Keratinocyte (primary cell): ENCODE results near the gene NCKAP1. TPM values are rescaled to one million over a fixed set of nuclear protein-coding genes. Genes with fewer than 3 reads are reported as not detected.
A peak's percentile ranks its signal among the peaks of the same experiment; 100 is the strongest.

Experiments used
- DNase-seq: peaks from one replicate; pipeline ENCODE4 v3.0.0-alpha.2; 2011; ENCODE audit warnings: low read depth, missing footprints, low spot score
- FAIRE-seq: peaks from 2 replicates; lab custom pipeline; 2011; peaks lifted over from hg19 to GRCh38; lab: Jason Lieb, UNC
- H2AFZ ChIP-seq: 2 replicates; pipeline ENCODE4 v1.6.0; 2012; ENCODE audit warnings: low read length, control low read depth, inconsistent platforms; ENCODE audit not compliant: control insufficient read depth
- H3K27ac ChIP-seq: 2 replicates; pipeline ENCODE4 v1.5.1; 2011; ENCODE audit warnings: low read length; ENCODE audit not compliant: control insufficient read depth, insufficient read depth
- H3K27me3 ChIP-seq: 3 replicates; pipeline ENCODE4 v1.6.0; 2011; ENCODE audit warnings: low read length; ENCODE audit not compliant: control insufficient read depth, insufficient read depth; ENCODE audit errors: extremely low read depth
- H3K36me3 ChIP-seq, 2 experiments: 2 replicates in 1 of 2; 3 replicates in 1 of 2; pipeline ENCODE4 v1.5.1; 2011; ENCODE audit warnings: low read length in 2 of 2, mild to moderate bottlenecking in 1 of 2; ENCODE audit not compliant: control insufficient read depth in 2 of 2, insufficient read depth in 2 of 2; ENCODE audit errors: extremely low read depth in 1 of 2
- H3K4me1 ChIP-seq: 3 replicates; pipeline ENCODE4 v1.5.1; 2011; ENCODE audit warnings: low read length; ENCODE audit not compliant: control insufficient read depth, insufficient read depth; ENCODE audit errors: extremely low read depth
- H3K4me2 ChIP-seq: 3 replicates; pipeline ENCODE4 v1.6.0; 2011; ENCODE audit warnings: low read depth, low read length; ENCODE audit not compliant: control insufficient read depth, insufficient read depth; ENCODE audit errors: extremely low read depth
- H3K4me3 ChIP-seq, 3 experiments: fragments of 200-600 bp in 1 of 3; sonication (generic) in 1 of 3; 2 replicates in 2 of 3; 3 replicates in 1 of 3; pipeline ENCODE4 v1.5.1; 2011 to 2016; ENCODE audit warnings: low read length in 3 of 3, mild to moderate bottlenecking in 3 of 3, control low read depth in 2 of 3, inconsistent platforms in 1 of 3, low read depth in 1 of 3, mixed read lengths in 1 of 3, mixed run types in 1 of 3, moderate library complexity in 1 of 3; ENCODE audit not compliant: control insufficient read depth in 2 of 3, insufficient read depth in 2 of 3; ENCODE audit errors: extremely low read depth in 1 of 3
- H3K79me2 ChIP-seq: 2 replicates; pipeline ENCODE4 v1.6.0; 2012; ENCODE audit warnings: low read length; ENCODE audit not compliant: control insufficient read depth, insufficient read depth
- H3K9ac ChIP-seq: 3 replicates; pipeline ENCODE4 v1.6.0; 2011; ENCODE audit warnings: low read length; ENCODE audit not compliant: control insufficient read depth, insufficient read depth; ENCODE audit errors: extremely low read depth
- H3K9me1 ChIP-seq: 3 replicates; pipeline ENCODE4 v1.6.0; 2011; ENCODE audit warnings: low read length; ENCODE audit not compliant: control insufficient read depth, insufficient read depth; ENCODE audit errors: extremely low read depth
- H3K9me3 ChIP-seq: 2 replicates; pipeline ENCODE4 v1.5.1; 2012; ENCODE audit warnings: low read depth, low read length; ENCODE audit not compliant: control insufficient read depth
- H4K20me1 ChIP-seq: 3 replicates; pipeline ENCODE4 v1.6.0; 2011; ENCODE audit warnings: low read length; ENCODE audit not compliant: control insufficient read depth, insufficient read depth; ENCODE audit errors: extremely low read depth
- EZH2 ChIP-seq: IDR thresholded peaks from one replicate; pipeline ENCODE4 v1.6.1; 2012; ENCODE audit warnings: inconsistent platforms, mild to moderate bottlenecking, low read length, moderate library complexity
- dilution Hi-C: fragments of 300-500 bp; cut with MboI; formaldehyde crosslinking; loops from one replicate; pipeline ENCODE4 v1.7.0; 2020; ENCODE audit warnings: low sequenced_read_pairs; ENCODE audit not compliant: extremely low pct_ligation_motif_present
- polyA plus RNA-seq, 5 experiments: library from polyadenylated mRNA; depleted of rRNA in 3 of 5; stranded (reverse) in 3 of 5; stranded (forward) in 1 of 5; unstranded in 1 of 5; fragments of >200 nt; gene quantifications; 1 replicate in 1 of 5; 2 replicates in 3 of 5; 3 replicates in 1 of 5; pipeline versions ENCODE4 v1.2.1 to v1.2.3, GENCODE V29; 2011 to 2012; ENCODE audit warnings: missing spikeins in 2 of 5, low read depth in 1 of 5, low replicate concordance in 1 of 5
- TF ChIP-seq, protein P1 (sequence below), 3 experiments: IDR thresholded peaks in 1 of 3; conservative IDR thresholded peaks in 1 of 3; optimal IDR thresholded peaks in 1 of 3; 2 replicates in 2 of 3; 3 replicates in 1 of 3; pipeline versions ENCODE3 to v1.5.1; 2011; ENCODE audit warnings: low read length in 3 of 3, mild to moderate bottlenecking in 3 of 3, moderate library complexity in 2 of 3, control low read depth in 1 of 3, inconsistent platforms in 1 of 3; ENCODE audit not compliant: insufficient read depth in 2 of 3; ENCODE audit errors: extremely low read depth in 1 of 3

Gene NCKAP1
- polyA plus RNA-seq, 1 donor (not counting 4 experiments of a cell fraction or from before 2014, with no cell fraction given), result 207 TPM

DNA sequence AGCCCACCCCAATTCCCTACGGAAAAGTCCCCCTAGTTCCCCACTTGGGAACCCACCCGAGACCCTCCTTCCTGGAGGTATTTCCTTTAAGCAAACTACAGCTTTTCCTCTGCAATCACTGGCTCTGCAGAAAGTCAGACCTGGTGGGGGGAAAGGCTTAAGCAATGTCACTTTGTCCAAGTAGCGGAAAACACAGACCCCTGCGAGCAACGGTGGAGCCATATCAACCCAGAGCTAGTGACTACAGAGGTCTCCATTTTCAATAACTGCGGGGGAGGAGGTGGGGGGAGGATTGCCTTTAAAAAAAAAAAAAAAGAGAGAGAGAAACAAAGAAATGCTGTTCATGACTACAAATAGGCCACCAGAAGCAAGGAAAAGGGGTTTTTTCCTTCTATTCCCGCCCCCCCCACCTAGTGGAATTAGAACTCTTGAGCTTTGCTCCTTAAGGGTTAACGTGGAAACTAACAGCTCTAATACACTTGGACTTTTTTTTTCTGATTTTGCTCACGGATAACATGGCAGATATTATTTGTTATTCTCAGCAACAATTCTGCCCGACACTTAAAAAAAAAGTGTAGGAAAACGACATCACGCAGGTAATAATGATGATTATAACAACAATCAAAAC lies 170.7 kb downstream of the NCKAP1 start:
- H3K9me1 ChIP-seq, result no peaks in the 10 kb centered on the region
- no peaks in the 10 kb centered on the region for H3K36me3 ChIP-seq
- no peak overlapping the region for H3K27ac ChIP-seq
- peak overlapping the region in 1 of 3 experiments; percentile 50 for H3K4me3 ChIP-seq
- H3K4me1 ChIP-seq, result peaks cover 10% of the 10 kb centered on the region
- no peak overlapping the region for H3K9ac ChIP-seq
- H3K79me2 ChIP-seq, result no peaks in the 10 kb centered on the region
- TF ChIP-seq, protein P1, sequence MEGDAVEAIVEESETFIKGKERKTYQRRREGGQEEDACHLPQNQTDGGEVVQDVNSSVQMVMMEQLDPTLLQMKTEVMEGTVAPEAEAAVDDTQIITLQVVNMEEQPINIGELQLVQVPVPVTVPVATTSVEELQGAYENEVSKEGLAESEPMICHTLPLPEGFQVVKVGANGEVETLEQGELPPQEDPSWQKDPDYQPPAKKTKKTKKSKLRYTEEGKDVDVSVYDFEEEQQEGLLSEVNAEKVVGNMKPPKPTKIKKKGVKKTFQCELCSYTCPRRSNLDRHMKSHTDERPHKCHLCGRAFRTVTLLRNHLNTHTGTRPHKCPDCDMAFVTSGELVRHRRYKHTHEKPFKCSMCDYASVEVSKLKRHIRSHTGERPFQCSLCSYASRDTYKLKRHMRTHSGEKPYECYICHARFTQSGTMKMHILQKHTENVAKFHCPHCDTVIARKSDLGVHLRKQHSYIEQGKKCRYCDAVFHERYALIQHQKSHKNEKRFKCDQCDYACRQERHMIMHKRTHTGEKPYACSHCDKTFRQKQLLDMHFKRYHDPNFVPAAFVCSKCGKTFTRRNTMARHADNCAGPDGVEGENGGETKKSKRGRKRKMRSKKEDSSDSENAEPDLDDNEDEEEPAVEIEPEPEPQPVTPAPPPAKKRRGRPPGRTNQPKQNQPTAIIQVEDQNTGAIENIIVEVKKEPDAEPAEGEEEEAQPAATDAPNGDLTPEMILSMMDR (optimal IDR thresholded peaks at IDR 0.05 in 1 of 3, IDR thresholded peaks at IDR 0.05 in 1 of 3, conservative IDR thresholded peaks at IDR 0.05 in 1 of 3; ENCODE audit: extremely low read depth in 1 of 3, insufficient read depth in 2 of 3, low read length in 3 of 3), result no peak
- TF ChIP-seq EZH2, result no peak
- peak overlapping the region; percentile 88 for H3K4me2 ChIP-seq
- H3K9me3 ChIP-seq, result no peaks in the 10 kb centered on the region
- no peak for FAIRE-seq
- dilution Hi-C loops, result no loop called here
- no peaks in the 10 kb centered on the region for H4K20me1 ChIP-seq
- peak overlapping the region; percentile 39 for H2AFZ ChIP-seq
- no peak for DNase-seq
- peaks cover 29% of the 10 kb centered on the region for H3K27me3 ChIP-seq

DNA sequence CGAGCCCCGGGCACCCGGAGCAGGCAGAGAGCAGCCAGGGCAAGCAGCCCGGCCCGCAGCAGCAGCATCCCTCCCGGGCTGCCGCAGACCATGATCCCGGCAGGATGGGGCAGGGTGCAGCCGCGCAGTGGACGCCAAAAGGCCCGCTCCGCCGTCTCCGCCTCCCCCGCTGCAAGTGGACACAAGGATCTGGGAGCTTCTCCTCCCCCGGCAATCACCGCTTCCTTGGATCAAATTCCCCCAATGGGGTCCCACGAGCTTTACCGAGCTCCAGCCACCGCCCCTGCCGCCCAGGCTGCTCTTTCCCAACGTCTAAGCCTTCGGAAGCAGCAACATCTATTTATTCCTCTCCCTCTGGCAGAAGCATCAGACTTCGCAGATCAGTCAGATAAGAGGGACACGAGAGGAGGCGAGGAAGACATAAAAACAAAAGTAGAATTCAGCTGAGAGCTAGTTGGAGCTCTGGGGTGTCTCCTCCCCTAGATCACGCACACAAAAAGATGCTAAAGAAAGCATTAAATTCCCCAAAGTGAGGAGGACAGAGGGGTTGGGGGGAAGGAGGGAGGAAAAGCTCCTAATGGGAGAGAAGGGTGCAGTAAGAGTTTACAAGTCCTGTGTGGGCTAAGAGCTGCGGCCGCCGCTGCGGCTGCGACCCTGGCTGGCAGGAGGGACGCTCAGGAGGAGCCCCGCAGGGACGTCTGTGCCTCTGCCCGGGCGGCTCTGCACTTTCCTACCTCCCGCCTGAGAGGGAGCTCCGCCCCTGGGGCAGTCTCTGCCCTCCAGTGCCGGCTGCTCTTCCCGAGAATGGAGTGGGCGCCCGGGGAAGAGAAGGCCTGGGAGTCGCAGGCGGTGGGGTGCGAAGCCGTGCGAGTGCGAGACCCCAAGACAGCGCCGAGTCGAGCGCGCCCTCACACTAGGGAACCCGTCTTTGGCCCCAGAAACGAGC lies 171.5 kb downstream of the NCKAP1 start, which contains the start of gene FRZB:
FRZB (minus strand) TSS at position 177 of the 946 bp plus-strand sequence; CDS start at position 92, 85 bp downstream.
- no peak for FAIRE-seq
- peak within 1 kb of the TSS; percentile 88 for H3K4me2 ChIP-seq
- TF ChIP-seq EZH2, result peak; percentile 89
- TF ChIP-seq, protein P1 (optimal IDR thresholded peaks at IDR 0.05 in 1 of 3, IDR thresholded peaks at IDR 0.05 in 1 of 3, conservative IDR thresholded peaks at IDR 0.05 in 1 of 3; ENCODE audit: extremely low read depth in 1 of 3, insufficient read depth in 2 of 3, low read length in 3 of 3), result no peak
- peak within 1 kb of the TSS in 2 of 3 experiments; percentile 41 to 50 for H3K4me3 ChIP-seq
- no peak within 1 kb of the TSS for H3K27ac ChIP-seq
- no peaks in the 10 kb centered on the region for H3K79me2 ChIP-seq
- H3K27me3 ChIP-seq, result peaks cover 29% of the 10 kb centered on the region
- peaks cover 10% of the 10 kb centered on the region for H3K4me1 ChIP-seq
- no peaks in the 10 kb centered on the region for H3K9me3 ChIP-seq
- no peaks in the 10 kb centered on the region for H3K9me1 ChIP-seq
- dilution Hi-C loops, result no loop called here
- no peaks in the 10 kb centered on the region for H3K36me3 ChIP-seq
- H3K9ac ChIP-seq, result no peak within 1 kb of the TSS
- DNase-seq, result no peak
- peak within 1 kb of the TSS; percentile 47 for H2AFZ ChIP-seq
- H4K20me1 ChIP-seq, result no peaks in the 10 kb centered on the region
